Activated T-helper 1 cell treated with Interleukin-2 at 50 U/mL for 16 hours (primary cell): ENCODE measurements around the gene DNAJB4.
"Not testable (repeated sequence)": the region's sequence is repeated elsewhere in the genome, so short reads cannot be mapped to it uniquely, and the experiment has no call there.

Source experiments
- DNase-seq: peaks from one replicate; pipeline ENCODE4 v3.0.0-alpha.2; 2020; ENCODE audit warnings: low read depth

The DNAJB4 gene

GRCh38 chr1:78038491-78038939, 33.8 kb downstream of the DNAJB4 start:
- no peak for DNase-seq

- DNase-seq: no peak
Observed at GRCh38 chr1:78040484-78041089, 35.8 kb downstream of the DNAJB4 start.

- no peak for DNase-seq
Observed at GRCh38 chr1:78043436-78043835, 38.7 kb downstream of the DNAJB4 start.

GRCh38 chr1:78044796-78045562, 40.2 kb downstream of the DNAJB4 start:
- DNase-seq: no peak

GRCh38 chr1:78045563-78045925, 40.8 kb downstream of the DNAJB4 start:
- DNase-seq: no peak

GRCh38 chr1:78045926-78046778, 41.4 kb downstream of the DNAJB4 start, which contains the start of gene GIPC2:
GIPC2 (plus strand) TSS chr1:78045966; CDS start chr1:78046095, 129 bp downstream.
- no peak for DNase-seq

- no peak for DNase-seq
Observed at GRCh38 chr1:78047106-78047505, 42.4 kb downstream of the DNAJB4 start.

GRCh38 chr1:78047631-78048030, 42.9 kb downstream of the DNAJB4 start:
- DNase-seq: no peak

- DNase-seq: no peak
Observed at GRCh38 chr1:78048446-78048845, 43.7 kb downstream of the DNAJB4 start.

GRCh38 chr1:78049396-78049795, 44.7 kb downstream of the DNAJB4 start:
- no peak for DNase-seq

GRCh38 chr1:78051005-78051404, 46.3 kb downstream of the DNAJB4 start:
- DNase-seq: no peak

GRCh38 chr1:78052685-78053405, 48.1 kb downstream of the DNAJB4 start:
- no peak for DNase-seq

GRCh38 chr1:78053498-78053897, 48.8 kb downstream of the DNAJB4 start:
- no peak for DNase-seq

GRCh38 chr1:78054559-78054958, 49.8 kb downstream of the DNAJB4 start:
- no peak for DNase-seq

GRCh38 chr1:78054972-78055371, 50.2 kb downstream of the DNAJB4 start:
- DNase-seq: no peak

- DNase-seq: no peak
Observed at GRCh38 chr1:78055565-78056132, 50.9 kb downstream of the DNAJB4 start.

- no peak for DNase-seq
Observed at GRCh38 chr1:78058670-78059069, 53.9 kb downstream of the DNAJB4 start.

GRCh38 chr1:78060857-78061563, 56.3 kb downstream of the DNAJB4 start:
- DNase-seq: no peak

GRCh38 chr1:78061825-78062523, 57.2 kb downstream of the DNAJB4 start:
- DNase-seq: no peak

- not testable (repeated sequence) for DNase-seq
Observed at GRCh38 chr1:78064886-78065285, 60.1 kb downstream of the DNAJB4 start.
